Central memory CD4-positive, alpha-beta T cell (primary cell): ENCODE measurements around the gene MRPS12.

Experiments
- DNase-seq: peaks from one replicate; pipeline ENCODE4 v3.0.0; 2022

MRPS12 gene

DNA sequence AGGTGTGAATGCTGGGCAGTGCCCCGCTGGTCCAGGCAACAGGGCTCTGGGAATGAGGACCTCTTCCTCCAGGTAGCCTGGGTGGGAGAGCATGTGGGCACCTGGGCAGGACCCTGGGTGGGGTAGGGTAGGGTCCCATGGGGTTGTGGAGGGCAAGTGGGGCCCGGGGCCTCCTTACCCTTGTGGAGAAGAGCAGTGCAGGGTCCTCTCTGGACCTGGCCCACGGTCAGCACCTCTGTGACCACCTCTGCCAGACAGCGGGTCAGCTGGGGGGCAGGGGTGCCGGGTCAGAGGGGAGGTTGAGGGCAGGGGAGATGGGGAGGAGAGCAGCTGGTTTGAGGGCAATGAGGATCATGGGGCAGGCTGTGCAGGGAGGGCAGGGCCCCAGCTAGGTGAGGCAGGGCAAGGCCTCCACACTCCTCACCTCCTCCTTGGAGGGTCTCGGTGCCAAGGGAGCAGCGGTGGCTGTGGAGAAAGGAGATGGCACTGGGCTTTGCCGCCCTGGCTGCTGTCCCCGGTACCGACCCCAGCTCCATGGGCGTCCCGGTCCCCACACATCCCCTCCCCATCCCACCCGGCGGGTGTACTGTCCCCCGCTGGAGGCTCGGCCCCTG, 19.2 kb upstream of the MRPS12 start:
- DNase-seq: no peak

- no peak for DNase-seq
Measured at GRCh38 chr19:38912600-38913514, 17.9 kb upstream of the MRPS12 start.

DNA sequence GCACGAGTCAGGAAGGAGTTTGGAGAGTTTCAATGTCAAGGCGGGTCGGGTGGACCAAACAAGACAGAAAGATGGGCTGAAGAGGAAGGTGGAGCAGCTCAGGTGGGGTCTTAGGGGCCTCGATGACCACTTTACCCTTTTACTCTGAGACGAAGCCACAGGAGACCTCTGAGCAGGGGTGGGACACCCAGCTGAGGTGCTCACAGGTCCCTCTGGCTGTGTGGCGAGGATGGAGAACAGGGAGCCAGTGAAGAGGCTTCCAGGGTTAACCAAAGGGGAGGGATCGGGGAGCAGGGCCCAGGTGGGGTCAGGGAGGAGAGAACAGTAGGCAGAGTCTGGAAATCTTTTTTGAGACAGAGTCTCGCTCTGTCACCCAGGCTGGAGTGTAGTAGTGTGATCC, 16.8 kb upstream of the MRPS12 start:
- DNase-seq: no peak

DNA sequence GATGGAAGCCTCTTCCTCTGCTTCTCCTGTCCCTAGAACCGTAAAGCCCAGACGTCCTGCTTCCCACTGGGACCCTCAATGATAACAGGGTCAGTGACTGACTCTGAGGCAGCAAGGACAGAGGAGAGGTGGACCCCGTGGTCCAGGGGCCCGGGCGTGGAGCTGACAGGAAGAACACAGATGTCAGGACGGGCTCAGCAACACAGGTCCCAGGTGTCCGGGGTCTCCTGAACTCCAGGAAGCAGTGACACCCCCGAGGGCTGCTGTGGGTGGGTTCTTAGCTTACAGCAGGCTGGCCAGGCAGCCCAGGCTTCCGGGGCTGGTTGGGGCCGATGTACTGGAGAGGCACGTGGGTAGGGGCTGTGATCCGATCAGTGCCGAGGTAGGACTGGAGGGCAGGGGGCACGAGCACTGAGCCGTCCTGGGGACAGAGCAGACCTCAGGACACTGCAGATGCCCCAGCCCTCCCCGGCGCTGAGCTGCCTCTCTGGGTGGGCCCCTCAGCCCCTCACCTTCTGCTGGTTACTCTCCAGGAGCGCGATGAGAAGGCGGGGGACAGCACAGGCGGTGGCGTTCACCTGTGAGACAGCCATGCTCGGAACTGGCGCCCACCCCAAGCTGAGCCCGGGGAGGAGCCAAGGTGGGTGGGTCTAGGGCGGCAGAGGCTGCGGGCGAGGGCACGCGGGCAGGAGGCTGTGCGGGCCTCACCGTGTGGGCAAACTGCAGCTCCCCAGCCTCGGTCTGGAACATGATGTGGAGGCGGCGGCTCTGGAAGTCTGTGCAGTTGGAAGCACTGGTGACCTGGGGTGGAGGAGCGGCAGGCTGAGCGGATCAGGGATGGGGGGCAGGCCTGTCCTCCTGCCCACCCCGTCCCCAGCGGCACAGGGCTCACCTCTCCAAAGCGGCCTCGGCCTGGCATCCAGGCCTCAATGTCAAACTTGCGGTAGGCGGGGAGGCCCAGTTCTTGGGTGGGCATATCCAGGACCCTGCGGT, 15.1 kb upstream of the MRPS12 start:
- no peak for DNase-seq

DNA sequence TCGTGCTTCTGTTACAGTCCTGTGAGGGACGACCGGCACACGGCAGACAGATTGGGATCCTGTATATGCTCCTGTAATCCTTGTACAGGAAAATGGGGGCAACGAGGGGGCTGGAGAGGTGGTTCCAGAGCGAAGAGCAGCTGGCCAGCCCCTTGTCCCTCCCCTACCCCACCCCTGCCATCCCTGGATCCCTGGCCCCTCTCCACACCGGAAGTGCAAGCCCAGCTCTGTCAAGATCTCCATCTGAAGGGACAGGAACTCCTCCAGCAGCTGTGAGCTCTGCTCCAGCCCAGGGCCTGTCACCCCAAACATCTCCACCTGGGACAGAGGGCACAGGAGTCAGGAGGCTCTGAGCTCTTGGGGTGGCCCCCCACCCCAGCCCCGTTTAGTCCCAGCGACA, 13.2 kb upstream of the MRPS12 start:
- DNase-seq: no peak

DNA sequence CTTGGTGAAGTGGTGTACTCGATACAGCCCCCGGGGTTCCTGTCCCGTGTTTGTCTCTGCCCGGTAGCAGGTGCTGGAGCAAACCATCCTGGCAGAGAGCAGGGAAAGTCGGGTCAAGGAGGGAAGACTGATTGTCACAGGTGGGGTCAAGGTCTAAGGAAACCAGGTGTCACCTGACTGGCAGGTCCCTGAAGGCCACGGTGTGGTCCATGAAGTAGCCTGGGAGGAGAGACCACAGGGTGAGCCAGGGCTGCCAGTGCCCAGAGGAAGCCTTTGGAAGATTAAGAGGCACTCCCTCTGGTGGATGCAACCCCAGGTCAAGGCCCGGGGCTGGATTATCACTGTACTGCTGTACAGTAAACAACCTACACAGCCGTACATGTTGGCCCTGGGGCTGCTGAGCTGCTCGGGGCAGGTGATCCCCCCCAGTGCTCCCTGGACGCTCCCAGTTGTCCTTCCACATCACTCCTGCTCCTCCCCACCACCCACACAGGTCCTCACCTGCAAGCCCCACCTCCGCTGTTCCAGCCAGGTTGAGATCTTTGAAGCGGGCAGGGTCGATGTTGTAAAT, 12.7 kb upstream of the MRPS12 start:
- no peak for DNase-seq

DNA sequence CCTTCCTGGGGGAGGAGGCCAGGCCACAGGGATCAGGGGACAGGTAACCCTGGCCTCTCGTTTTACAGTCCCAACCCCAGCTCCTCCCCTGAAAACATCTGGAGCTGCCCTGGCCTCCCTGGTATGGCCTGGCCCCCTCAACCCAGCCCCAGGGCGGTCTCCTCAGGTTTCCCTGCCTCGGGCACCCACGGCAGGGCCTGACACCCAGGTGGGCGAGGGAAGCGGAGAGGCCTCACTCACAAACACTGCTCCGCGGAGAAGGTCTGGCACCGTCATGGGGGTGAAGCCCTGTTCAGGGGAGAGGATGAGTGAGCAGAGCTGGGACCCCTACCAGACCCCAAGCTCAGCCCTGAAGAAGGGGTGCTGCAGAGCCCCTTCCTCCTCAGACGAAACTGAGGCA, 12.2 kb upstream of the MRPS12 start:
- DNase-seq: no peak

- no peak for DNase-seq
Measured at GRCh38 chr19:38919837-38920601, 10.7 kb upstream of the MRPS12 start.

- no peak for DNase-seq
Measured at GRCh38 chr19:38920602-38921419, 9.9 kb upstream of the MRPS12 start.

DNA sequence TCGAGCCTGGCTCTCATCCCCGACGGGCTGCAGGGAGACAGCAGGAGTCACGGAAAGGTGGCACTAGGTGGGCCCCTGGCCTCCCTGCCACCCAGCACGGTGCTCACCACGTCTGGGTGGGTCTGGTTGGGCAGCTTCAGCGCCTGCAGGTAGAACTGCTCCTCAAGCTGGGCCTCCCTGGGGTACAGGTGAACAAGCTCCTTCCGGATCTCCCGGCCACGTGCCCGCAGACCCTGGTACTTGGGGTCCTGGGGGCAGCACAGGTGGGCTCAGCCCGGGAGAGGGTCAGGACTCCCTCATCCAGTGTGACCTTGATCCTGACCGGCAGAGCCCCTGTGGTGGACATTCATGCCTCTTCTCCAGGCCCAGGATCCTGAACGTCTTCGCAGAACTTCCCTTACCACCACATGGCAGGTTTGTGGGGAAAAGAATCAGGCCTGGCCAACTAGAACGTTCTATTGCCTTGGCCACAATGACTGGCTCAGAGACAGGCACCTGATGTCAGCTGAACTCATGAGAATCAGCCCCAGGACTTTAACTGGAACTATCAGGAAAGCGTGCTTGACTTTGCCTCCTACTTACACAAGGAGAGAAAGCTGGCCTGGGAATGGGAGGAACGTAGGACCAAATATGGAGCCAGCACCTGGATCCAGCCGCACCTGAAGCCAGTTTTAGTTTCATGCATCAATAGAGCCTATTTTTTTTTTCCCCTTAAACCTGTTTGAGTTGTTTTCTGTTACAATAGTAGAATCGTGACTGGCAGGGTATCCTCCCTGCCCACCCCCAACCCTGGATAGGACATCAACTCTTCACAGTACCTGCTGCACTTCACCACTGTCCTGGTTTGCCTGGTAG, 9.1 kb upstream of the MRPS12 start:
- DNase-seq: no peak

DNA sequence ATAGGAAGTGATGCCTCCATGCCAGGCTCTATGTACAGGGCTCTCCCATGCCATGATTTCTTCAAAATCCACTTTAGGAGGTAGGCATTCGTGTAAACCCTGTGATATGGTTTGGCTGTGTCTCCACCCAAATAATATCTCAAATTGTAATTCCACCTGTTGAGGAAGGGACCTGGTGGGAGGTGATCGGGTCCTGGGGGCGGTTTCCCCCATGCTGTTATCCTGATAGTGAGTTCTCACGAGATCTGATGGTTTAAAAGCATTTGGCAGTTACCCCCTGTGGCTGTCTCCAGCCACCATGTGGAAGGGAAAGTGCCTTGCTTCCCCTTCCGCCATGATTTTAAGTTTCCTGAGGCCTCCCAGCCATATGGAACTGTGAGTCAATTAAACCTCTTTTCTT, 8.3 kb upstream of the MRPS12 start:
- no peak for DNase-seq

- DNase-seq: no peak
Measured at GRCh38 chr19:38924388-38924787, 6.4 kb upstream of the MRPS12 start.

DNA sequence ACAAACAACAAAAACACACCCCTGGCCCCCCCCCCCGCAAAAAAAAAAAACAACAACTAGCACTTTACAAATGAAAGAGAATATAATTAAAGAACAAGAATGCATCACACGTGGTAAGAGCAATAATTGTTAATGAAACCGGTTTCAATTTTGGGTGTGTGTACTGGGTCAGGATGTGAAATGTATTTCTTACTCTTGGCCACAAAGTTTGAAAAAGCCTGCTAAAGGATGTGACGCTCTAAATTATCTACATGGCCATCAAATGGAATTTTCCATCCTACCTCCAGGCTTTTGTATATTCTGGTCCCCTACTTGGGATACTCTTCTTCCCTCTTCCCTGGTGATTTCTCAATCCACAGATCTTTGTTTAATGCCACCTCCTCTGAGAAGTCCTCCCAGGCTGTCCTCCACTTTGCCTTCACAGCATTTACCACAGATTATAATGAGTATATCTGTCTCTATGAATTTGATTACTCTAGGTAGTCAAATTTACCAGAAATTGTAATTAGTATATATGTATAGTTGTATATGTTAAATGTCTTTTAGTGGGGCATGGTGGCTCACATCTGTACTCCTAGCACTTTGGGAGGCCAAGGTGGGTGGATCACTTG, 2.2 kb upstream of the MRPS12 start:
- DNase-seq: no peak

DNA sequence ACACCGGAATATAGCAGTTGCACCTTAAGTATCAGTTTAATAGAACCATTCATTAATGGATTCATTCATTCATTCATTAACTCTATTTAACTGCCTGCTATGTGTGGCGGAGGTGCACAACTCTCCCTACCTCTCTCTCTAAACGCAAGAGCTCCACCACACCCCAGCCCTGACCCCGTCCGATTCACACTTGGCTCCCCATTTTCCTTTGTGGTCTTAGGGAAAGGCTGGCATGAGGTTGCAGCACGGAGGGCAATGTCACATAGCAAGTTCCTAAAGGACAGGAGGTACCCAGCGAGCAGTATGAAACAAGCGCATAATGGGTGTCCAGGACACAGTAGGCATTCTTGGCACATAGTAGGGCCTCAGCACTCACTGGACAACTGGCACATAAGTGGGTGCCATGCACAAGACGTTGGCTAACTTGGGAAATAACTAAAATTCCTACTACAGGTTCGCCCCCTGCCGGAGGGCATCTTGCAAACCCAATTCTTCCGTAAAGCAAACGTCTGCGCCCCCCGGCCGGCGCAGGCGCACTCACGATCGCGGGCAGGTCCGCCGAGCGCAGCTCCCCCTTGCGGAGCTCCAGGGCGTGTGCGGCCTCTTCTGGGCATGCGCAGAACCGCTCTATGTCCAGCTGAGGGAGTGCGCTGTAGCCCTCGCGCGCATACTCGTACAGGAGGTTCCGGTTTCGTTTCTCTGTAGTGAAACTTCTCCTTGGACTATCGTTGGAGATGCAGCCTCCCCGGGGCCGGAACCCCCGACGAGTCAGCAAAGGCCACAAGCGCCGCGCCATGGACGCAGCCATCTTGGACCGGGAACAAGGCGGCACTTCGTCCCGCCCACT, 592 bp upstream of the MRPS12 start, which contains the start of gene SARS2:
SARS2 (minus strand) TSS at position 835 of the 847 bp plus-strand sequence; CDS start at position 808, 27 bp downstream.
- DNase-seq: peak; percentile 95

DNA sequence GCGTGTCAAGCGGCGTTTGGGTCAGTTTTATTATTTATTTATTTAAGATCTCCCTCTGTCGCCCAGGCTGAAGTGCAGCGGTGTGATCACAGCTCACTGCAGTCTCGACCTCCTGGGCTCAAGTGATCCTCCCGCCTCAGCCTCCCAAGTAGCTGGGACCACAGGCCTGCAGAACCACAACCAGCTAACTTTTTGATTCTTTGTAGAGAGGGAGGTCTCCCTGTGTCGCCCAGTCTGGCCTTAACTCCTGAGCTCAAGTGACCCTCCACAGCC, 713 bp downstream of the MRPS12 start:
- DNase-seq: no peak

DNA sequence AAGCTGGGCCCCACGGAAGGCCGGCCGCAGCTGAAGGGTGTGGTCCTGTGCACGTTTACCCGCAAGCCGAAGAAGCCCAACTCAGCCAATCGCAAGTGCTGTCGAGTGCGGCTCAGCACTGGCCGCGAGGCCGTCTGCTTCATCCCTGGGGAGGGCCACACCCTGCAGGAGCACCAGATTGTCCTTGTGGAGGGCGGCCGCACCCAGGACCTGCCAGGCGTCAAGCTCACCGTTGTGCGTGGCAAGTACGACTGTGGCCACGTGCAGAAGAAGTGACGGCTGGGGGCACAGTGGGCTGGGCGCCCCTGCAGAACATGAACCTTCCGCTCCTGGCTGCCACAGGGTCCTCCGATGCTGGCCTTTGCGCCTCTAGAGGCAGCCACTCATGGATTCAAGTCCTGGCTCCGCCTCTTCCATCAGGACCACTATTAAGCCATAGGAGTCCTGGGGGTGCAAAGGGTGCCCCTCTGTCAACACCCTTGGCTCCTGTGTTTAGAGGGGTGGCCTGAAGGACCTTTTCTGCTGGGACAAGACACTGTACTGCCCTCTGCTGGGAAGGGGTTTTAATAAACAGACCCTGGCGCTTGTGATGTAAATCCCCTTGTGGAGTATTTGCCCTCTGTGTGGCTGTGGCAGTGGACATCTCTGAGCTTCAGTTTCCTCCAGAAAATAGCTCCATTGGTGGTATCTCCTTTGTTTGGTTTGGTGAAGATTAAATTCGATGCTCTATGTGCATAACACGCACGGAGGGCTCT, 1.9 kb downstream of the MRPS12 start:
- peak; percentile 17 for DNase-seq

DNA sequence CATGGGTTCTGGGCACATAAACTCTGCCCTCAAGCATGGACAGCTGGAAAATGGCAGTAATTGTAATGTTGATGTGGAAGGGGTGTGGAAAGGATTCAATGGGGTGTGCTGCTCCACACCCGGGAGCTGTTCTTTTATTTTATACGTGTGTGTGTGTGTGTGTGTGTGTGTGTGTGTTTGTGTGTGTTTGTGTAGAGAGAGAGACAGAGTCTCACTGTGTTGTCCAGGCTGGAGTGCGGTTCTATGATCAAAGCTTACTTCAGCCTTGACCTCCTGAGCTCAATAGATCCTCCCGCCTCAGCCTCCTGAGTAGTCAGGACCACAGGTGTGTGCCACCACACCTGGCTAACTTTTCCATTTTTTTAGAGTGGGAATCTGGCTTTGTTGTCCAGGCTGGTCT, 2.8 kb downstream of the MRPS12 start:
- no peak for DNase-seq

DNA sequence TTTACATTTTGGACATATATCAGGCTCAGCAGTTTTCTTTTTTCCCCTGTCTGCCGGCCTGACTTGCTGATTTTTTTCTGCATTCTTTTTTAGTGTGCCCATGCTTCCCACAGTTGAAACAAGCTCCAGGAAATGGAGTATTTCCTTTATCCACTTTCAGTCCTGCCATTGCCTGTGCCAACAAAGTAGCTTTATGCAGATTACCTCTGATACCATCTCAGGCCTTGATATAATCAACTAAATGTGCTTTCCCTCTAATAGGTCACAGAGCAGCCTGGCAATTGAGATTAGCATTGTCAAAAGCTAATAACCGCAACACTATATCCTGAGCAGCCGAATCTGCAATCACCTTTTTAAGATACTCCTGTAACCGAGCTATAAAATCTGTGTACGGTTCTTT, 9.2 kb downstream of the MRPS12 start:
- DNase-seq: no peak
